ENCODE data around the gene ATP2B3. TPM values are rescaled to one million over a fixed set of nuclear protein-coding genes. Genes with fewer than 3 reads are reported as not detected.

Gene ATP2B3
- total RNA-seq, 4 donors from 2014 or later = not detected

GRCh38 chrX:153475751-153476281, 41.6 kb upstream of the ATP2B3 start:
- TF ChIP-seq POLR2A (IDR thresholded peaks at IDR 0.05) = no peak
- TF ChIP-seq, protein P1, sequence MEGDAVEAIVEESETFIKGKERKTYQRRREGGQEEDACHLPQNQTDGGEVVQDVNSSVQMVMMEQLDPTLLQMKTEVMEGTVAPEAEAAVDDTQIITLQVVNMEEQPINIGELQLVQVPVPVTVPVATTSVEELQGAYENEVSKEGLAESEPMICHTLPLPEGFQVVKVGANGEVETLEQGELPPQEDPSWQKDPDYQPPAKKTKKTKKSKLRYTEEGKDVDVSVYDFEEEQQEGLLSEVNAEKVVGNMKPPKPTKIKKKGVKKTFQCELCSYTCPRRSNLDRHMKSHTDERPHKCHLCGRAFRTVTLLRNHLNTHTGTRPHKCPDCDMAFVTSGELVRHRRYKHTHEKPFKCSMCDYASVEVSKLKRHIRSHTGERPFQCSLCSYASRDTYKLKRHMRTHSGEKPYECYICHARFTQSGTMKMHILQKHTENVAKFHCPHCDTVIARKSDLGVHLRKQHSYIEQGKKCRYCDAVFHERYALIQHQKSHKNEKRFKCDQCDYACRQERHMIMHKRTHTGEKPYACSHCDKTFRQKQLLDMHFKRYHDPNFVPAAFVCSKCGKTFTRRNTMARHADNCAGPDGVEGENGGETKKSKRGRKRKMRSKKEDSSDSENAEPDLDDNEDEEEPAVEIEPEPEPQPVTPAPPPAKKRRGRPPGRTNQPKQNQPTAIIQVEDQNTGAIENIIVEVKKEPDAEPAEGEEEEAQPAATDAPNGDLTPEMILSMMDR (IDR thresholded peaks at IDR 0.05) = no peak
- no peaks in the 10 kb centered on the region for H3K9me3 ChIP-seq
- peaks cover 0 to 5% of the 10 kb centered on the region in 2 donors for H3K4me1 ChIP-seq
- intact Hi-C loops (cut with DNase I) = no loop called here
- H3K36me3 ChIP-seq = no peaks in the 10 kb centered on the region
- no peak for DNase-seq
- no peak overlapping the region for H3K27ac ChIP-seq
- no peaks in the 10 kb centered on the region for H3K27me3 ChIP-seq
- WGBS, 2 donors = 87 to 95% methylated on average over 10 of the region's 11 CpGs
- H3K4me3 ChIP-seq (replicated peaks in 1 of 3) = no peak overlapping the region

DNA sequence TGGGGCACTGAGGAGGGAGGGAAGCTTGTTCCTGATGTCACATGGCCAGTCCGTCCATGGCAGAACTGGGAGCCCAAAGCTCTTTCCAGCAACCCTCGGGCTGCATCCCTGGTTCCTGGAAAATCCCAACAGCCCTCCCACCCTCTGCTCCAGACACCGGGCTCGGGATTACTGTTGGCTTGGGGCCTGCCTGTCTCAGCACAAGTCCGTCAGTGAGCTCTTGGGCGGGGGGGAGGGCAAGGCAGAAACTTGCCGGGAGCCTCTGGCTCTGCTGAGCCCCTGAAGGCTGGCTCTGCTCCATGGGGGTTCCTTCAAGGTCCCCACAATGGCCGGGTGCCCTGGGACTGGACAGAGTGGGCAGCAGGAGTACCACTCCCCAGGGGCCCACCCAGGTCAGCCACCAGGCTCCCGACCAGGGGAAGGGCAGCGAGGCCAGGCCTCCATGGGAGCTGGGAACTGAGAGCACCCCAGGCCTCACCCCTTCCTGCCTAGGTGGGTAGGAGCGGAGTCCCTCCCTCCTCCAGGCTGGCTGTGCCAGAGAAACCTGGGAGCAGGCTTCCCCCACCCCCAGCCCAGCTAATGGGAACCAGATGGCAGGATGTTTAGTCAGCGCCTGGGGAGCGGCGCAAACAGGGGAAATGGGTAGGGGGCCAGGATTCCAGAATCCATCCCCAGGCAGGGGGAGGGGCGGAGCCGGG, 40.6 kb upstream of the ATP2B3 start:
- Histone ChIP-seq H3K27me3 (no peaks in the 10 kb centered on the region), H3K9me3 (no peaks in the 10 kb centered on the region), H3K4me1 (peaks cover 0 to 5% of the 10 kb centered on the region in 2 donors), H3K36me3 (no peaks in the 10 kb centered on the region), H3K27ac (peak overlapping the region in 2 of 3 donors; percentile 24 to 46), H3K4me3 (replicated peaks in 1 of 3) (no peak overlapping the region)
- no peak for DNase-seq
- WGBS, 2 donors = 85% methylated on average over 6 of the region's 16 CpGs; no CpG with 5 or more reads in 1 of the 2 donors
- no peak for TF ChIP-seq POLR2A (IDR thresholded peaks at IDR 0.05)
- TF ChIP-seq, protein P1 (IDR thresholded peaks at IDR 0.05) = no peak
- intact Hi-C loops (cut with DNase I) = no loop called here

GRCh38 chrX:153477364-153477857, 40.0 kb upstream of the ATP2B3 start:
- TF ChIP-seq, protein P1 (IDR thresholded peaks at IDR 0.05) = no peak
- no peak for TF ChIP-seq POLR2A (IDR thresholded peaks at IDR 0.05)
- Histone ChIP-seq H3K4me1 (peaks cover 0 to 5% of the 10 kb centered on the region in 2 donors), H3K9me3 (no peaks in the 10 kb centered on the region), H3K27ac (peak overlapping the region in 2 of 3 donors; percentile 24 to 46), H3K36me3 (no peaks in the 10 kb centered on the region), H3K27me3 (no peaks in the 10 kb centered on the region), H3K4me3 (replicated peaks in 1 of 3) (no peak overlapping the region)
- 40% methylated on average over 2 of the region's 11 CpGs; no CpG with 5 or more reads in 1 of the 2 donors for WGBS, 2 donors
- no peak for DNase-seq
- intact Hi-C loops (cut with DNase I) = no loop called here

- WGBS, 2 donors = 65 to 68% methylated on average over 5 to 9 of the region's 9 CpGs
- no peak for DNase-seq
- TF ChIP-seq POLR2A (IDR thresholded peaks at IDR 0.05) = no peak
- TF ChIP-seq, protein P1 (IDR thresholded peaks at IDR 0.05) = no peak
- intact Hi-C loops (cut with DNase I) = no loop called here
- Histone ChIP-seq H3K4me1 (peaks cover 0 to 5% of the 10 kb centered on the region in 2 donors), H3K9me3 (no peaks in the 10 kb centered on the region), H3K36me3 (no peaks in the 10 kb centered on the region), H3K27ac (no peak overlapping the region), H3K27me3 (no peaks in the 10 kb centered on the region), H3K4me3 (replicated peaks in 1 of 3) (no peak overlapping the region)
Measured at GRCh38 chrX:153477901-153478300, 39.5 kb upstream of the ATP2B3 start.

DNA sequence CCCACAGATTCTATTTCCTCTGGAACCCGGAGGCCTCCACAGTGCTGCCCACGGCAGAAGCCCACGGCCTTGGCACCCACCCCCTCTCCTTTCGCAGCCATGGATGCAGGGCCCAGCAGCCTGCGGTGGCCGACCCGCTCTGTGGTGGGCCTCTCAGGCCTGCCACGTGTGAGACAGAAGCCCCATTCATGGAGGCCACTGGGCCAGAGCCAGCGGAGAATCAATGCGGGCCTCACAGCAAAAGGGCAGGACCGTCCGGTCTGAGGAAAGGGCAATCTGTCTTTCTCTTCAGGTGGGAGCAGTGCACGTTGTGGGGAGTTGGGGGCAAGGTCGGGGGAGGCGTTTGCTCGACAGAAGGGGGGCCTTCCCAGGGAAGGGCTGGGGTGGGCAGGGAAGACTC, 38.7 kb upstream of the ATP2B3 start:
- intact Hi-C loops (cut with DNase I) = no loop called here
- Histone ChIP-seq H3K27me3 (no peaks in the 10 kb centered on the region), H3K9me3 (no peaks in the 10 kb centered on the region), H3K4me1 (peaks cover 0 to 5% of the 10 kb centered on the region in 2 donors), H3K27ac (no peak overlapping the region), H3K36me3 (no peaks in the 10 kb centered on the region), H3K4me3 (replicated peaks in 1 of 3) (no peak overlapping the region)
- WGBS, 2 donors = no CpG with 5 or more reads among the region's 16 CpGs
- no peak for TF ChIP-seq POLR2A (IDR thresholded peaks at IDR 0.05)
- TF ChIP-seq, protein P1 (IDR thresholded peaks at IDR 0.05) = no peak
- no peak for DNase-seq
